ENCODE measurements around the gene ETDC.

The ETDC gene

DNA sequence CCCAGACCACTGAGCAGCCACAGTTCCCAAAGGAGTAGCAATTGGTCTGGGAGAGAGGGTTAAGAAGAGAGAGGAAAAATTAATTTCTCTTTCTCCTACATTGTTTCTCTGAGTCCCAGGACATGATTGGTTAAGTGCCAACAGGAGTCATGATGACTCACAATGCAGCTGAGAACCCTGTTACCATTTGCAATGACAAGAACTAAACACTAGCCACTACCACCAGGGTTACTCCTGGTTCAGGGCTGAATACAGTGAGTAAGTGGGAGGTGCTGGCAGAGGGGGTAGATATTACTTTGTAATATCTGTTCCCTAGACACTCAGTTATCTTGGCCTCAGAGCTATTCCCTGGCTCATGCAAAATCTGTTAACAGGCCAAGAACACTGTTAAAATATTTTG is 18.0 kb downstream of the ETDC start:
- DNase-seq (ENCODE audit: low read depth): no peak
- TF ChIP-seq, protein P1, sequence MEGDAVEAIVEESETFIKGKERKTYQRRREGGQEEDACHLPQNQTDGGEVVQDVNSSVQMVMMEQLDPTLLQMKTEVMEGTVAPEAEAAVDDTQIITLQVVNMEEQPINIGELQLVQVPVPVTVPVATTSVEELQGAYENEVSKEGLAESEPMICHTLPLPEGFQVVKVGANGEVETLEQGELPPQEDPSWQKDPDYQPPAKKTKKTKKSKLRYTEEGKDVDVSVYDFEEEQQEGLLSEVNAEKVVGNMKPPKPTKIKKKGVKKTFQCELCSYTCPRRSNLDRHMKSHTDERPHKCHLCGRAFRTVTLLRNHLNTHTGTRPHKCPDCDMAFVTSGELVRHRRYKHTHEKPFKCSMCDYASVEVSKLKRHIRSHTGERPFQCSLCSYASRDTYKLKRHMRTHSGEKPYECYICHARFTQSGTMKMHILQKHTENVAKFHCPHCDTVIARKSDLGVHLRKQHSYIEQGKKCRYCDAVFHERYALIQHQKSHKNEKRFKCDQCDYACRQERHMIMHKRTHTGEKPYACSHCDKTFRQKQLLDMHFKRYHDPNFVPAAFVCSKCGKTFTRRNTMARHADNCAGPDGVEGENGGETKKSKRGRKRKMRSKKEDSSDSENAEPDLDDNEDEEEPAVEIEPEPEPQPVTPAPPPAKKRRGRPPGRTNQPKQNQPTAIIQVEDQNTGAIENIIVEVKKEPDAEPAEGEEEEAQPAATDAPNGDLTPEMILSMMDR (IDR thresholded peaks at IDR 0.05; ENCODE audit: insufficient read depth, low read depth, low read length, missing control alignments): no peak
- H3K4me3 ChIP-seq (ENCODE audit: low read depth, low read length): no peak overlapping the region

DNA sequence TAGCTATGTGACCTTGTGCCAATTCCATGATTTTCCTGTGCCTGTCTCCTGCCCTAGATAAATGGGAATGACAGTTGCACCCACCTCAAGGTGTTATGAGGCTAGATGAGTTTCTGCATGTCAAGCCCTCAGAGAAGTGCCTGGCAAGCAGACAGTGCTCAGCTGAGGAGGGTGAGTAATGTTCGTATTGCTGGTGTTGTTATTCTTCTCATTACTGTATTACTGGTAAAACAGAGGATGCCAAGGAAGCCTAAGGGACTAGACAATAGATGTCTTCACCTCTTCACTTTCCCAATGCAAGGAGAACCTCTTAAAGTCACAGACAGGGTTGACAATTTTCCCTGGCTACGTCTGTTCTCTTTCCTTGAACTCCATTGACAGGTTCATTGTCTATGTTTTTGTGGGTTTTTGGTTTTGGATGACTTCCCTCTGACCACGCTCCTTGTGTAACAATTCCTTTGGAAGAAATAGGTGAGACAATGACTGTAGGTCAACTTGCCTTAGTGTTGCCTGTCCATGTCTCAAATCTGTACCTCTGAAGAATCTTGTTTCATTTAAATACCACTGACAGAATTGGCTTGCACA is 19.2 kb downstream of the ETDC start:
- no peak for DNase-seq (ENCODE audit: low read depth)
- TF ChIP-seq, protein P1 (IDR thresholded peaks at IDR 0.05; ENCODE audit: insufficient read depth, low read depth, low read length, missing control alignments): no peak
- H3K4me3 ChIP-seq (ENCODE audit: low read depth, low read length): no peak overlapping the region

DNA sequence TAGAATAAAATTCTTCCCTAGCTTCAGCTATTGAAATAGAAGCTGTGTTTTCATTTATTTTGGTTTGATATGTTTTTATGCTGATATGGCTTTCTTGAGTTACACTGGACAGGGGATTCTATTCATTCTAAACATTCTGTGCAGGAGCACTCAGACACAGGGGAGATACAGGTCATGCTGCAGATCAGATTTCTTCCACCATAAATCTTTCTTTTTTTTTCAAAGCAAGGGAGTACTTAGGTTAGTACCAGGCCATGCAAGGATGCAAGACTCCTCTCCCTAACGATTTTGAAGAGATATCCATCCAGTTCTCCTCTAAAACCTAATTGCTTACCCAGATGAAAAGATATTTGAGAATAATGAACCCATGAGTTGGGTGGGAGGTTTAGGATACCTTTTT is 21.4 kb downstream of the ETDC start:
- no peak for DNase-seq (ENCODE audit: low read depth)
- TF ChIP-seq, protein P1 (IDR thresholded peaks at IDR 0.05; ENCODE audit: insufficient read depth, low read depth, low read length, missing control alignments): no peak
- no peak overlapping the region for H3K4me3 ChIP-seq (ENCODE audit: low read depth, low read length)

DNA sequence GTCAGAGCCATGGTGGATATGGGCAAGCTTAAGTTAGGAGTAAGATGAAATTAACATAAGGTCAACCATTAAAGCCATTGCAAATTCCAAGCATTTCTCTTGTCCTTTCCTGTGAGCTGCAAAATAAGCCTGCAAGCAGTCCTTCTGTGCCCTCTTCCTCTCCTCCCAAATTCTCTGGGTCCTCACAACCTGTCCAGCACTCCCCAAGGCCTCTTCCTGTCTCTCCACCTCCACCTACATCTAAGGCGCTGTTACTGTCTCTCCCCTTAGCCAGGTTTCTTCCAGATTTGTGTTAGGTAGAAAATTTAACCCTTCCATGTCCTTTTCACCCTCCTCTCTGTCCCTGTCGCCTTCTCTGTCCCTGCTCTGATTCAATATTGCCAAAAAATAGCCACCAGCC is 22.2 kb downstream of the ETDC start:
- TF ChIP-seq, protein P1 (IDR thresholded peaks at IDR 0.05; ENCODE audit: insufficient read depth, low read depth, low read length, missing control alignments): no peak
- H3K4me3 ChIP-seq (ENCODE audit: low read depth, low read length): no peak overlapping the region

DNA sequence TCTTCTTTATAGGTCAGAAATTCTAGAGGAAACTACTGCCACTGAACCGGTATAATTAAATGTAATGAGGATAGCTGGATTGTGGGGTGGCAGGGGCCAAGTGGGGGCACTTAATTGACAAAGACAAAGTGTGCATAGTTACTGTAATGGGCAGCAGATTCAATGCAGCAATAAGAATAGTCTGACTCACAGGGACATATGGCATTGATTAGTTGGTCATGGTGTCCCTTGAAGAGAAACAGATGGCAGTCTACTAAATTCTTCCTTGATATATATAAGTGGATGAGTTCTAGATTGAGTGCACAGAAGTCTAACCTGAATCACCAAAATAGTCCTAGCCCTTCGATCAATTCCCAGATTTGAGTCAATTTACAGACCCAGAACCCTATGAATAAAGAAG is 31.6 kb downstream of the ETDC start:
- no peak overlapping the region for H3K4me3 ChIP-seq (ENCODE audit: low read depth, low read length)
- TF ChIP-seq, protein P1 (IDR thresholded peaks at IDR 0.05; ENCODE audit: insufficient read depth, low read depth, low read length, missing control alignments): no peak
- no peak for DNase-seq (ENCODE audit: low read depth)

More for the DNA sequence above, 22.2 kb downstream of the ETDC start:
- DNase-seq (ENCODE audit: low read depth): no peak

DNA sequence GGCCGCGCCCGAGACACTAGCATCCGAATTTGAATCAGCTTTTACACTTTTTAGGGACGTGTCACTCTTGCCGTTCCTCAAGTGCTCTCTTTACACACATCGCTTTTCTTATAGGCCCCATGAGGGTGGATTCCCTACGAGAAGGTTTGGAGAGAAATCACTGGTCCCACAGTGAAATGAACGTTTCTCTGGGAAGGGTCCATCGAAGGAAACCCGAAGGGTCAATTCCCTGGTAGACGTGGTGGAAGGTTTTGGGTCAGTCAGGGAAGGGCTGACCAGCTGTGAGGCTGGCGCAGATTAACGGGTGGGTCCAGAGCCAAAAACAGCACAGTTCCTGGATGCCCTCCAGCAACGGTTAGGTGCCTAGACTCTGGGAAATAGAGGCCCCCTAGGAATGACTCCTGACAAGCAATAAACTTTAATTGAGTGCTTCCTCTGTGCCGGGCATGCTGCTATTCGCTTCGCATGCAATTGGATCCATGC is 35.9 kb downstream of the ETDC start:
- peak overlapping the region; percentile 89 for H3K4me3 ChIP-seq (ENCODE audit: low read depth, low read length)
- DNase-seq (ENCODE audit: low read depth): no peak
- TF ChIP-seq, protein P1 (IDR thresholded peaks at IDR 0.05; ENCODE audit: insufficient read depth, low read depth, low read length, missing control alignments): no peak

DNA sequence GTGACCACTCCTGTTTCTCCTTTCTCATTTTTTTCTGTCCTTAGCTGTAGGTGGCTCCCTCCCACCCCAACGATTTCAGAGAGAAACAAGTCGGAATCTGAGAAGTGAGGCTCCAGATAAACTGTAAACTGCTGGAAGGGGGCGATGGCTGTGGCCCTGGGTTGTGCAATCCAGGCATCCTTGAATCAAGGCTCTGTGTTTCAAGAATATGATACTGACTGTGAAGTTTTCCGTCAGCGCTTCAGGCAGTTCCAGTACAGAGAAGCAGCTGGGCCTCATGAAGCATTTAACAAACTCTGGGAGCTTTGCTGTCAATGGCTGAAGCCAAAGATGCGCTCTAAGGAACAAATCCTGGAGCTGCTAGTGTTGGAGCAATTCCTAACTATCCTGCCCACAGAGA is 37.7 kb downstream of the ETDC start:
- TF ChIP-seq, protein P1 (IDR thresholded peaks at IDR 0.05; ENCODE audit: insufficient read depth, low read depth, low read length, missing control alignments): no peak
- DNase-seq (ENCODE audit: low read depth): no peak
- H3K4me3 ChIP-seq (ENCODE audit: low read depth, low read length): no peak overlapping the region
